ENCODE measurements around the gene NDUFA13.

NDUFA13 gene

DNA sequence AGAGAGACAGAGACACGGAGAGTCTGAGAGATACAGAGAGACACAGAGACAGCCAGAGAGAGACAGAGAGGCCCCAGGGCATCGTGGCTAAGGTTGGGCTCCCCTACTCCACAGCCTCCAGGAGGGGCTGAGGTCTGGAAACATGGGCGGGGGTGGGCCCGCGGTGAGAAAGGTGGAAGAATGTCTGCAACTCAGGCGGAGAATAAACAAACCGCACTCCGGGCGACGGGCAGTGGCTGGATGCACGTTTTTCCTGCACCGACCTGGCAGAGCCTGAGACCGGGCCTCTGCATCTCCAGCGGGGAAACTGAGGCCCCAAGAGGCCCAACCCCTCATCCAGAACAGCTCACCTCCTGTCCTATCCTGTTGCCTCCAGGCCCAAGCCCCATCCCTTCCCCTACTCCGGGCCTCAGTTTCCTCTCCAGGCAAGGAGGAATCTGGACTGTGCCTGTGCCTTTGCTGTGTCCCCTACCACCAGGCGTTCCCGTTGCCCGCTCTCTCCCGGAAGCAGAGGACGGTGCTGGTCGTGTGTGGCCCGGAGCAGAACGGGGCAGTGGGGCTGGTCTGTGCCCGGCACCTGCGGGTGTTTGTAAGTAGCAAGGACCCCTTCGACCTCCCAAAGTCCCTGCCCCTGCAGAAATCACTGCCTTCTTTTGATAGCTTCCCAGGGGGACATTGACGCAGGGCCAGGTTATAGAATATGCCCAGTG lies 18.7 kb downstream of the NDUFA13 start:
- DNase-seq, result no peak

- no peak for DNase-seq
Measured at GRCh38 chr19:19535311-19536191, 19.5 kb downstream of the NDUFA13 start.

GRCh38 chr19:19537075-19538048 lies 21.3 kb downstream of the NDUFA13 start:
- DNase-seq, result no peak

GRCh38 chr19:19538061-19538784 lies 22.2 kb downstream of the NDUFA13 start, which contains the start of gene CILP2:
TSS of gene CILP2 (plus strand) at chr19:19538265. CDS start at chr19:19538350, 85 bp downstream.
- DNase-seq, result peak; percentile 60

DNA sequence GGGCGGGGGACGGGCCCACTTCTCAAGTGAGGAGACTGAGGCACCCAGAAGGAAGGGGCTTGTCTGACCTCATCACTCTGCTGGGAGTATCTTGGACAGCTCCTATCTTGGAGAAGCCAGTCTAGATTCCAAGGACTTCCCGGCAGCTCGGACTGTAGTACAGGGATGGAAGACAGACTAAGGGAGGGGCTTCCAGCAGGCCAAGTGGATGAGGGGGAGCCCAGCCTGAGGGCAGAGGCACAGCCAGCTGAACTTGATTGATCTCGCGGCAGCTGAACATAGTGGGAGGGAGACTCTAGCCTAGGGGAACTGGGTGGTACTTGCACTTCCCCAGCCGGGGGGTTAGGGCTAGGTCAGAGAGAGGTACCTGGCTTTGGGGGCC lies 22.8 kb downstream of the NDUFA13 start:
- no peak for DNase-seq

DNA sequence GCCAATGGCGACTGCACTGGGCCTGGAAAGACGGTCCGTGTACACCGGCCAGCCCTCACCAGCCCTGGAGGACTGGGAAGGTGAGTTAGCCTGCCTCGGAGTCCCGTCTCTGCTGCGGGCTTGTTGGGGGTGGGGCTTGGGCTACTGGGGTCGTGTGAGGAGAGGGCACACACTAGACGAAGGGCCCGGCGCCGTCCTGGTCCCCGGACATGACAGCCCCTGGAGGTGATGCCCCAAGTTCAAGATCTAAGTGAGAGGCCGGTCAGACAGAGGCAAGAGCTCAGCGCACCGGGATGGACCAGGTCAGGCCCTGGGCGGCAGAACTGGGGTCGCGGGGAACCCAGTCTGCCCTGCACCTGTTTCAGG lies 23.7 kb downstream of the NDUFA13 start:
- DNase-seq, result no peak

DNA sequence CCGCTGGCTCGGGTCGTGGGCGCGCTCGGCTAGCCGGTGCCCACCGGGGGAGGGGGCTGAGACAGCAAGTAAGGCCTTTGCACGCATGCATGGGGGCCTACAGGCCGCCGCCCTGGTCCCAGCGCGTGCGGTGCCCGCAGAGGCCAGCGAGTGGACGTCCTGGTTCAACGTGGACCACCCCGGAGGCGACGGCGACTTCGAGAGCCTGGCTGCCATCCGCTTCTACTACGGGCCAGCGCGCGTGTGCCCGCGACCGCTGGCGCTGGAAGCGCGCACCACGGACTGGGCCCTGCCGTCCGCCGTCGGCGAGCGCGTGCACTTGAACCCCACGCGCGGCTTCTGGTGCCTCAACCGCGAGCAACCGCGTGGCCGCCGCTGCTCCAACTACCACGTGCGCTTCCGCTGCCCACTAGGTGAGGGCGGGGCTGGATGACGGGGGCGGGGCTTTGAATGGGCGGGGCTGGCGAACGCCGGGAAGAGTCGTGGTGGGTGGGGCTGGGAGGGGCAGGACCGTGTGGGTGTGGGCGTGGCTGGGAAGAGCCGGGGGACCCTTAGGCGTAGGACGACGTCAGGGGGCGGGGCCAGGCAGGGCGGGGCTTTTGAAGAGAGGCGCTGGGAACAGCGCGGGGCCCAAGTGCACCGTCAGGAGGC lies 24.2 kb downstream of the NDUFA13 start:
- DNase-seq, result peak; percentile 60

DNA sequence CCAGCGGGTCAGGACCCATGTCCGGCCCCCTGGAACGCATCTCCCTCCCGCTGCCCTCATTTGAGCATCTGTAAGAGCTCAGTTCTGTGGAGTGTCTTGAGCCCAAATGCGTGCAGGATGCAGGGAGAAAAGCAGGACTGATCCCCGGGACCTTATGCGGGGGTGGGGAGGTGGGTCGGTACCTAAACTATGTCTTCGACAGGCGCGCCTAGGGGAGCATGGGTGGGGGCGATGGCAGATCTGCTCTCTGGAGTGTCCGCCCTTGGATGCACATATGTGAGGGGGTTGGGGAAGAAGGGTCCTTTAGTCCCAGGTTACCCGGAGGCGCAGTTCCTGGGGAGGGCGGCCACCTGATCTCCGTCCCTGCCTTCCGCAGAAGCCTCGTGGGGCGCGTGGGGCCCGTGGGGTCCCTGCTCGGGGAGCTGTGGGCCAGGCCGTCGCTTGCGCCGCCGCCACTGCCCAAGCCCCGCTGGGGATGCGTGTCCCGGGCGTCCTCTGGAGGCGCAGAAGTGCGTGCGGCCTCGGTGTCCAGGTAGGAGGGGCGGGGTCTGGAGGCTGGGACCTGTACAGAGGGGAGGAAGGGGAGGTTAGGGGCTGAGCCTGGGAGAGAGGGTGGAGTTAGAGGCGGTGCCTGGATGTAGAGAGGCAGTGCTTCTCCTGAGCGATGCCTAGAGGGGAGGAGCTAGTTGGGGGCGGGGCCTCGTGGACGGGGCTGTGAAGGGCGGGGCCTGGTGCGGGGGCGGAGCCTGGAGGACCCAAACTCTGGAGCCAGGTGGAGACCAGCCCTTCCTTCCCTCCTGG lies 24.9 kb downstream of the NDUFA13 start:
- peak; percentile 77 for DNase-seq

DNA sequence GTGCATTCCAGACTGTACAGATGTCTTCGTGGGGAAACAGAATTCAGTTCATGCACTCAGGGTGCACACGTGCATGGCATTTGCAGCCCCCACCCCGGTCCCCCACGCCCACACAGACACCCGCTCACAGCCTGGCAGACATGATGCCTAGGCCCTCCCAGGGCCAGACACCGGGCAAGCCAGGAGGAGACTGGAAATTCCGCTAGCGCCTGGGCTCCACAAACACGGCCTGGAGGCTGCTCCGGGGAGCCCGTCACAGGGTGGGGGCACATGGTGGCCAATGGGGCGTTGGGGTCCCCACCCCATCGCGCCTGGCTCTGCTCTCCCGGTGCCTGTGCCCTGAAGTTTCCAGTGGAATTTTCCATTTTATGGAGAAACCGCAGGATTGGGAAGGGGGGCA lies 25.6 kb downstream of the NDUFA13 start:
- DNase-seq, result no peak

- DNase-seq, result no peak
Measured at GRCh38 chr19:19542507-19542906, 26.5 kb downstream of the NDUFA13 start.

DNA sequence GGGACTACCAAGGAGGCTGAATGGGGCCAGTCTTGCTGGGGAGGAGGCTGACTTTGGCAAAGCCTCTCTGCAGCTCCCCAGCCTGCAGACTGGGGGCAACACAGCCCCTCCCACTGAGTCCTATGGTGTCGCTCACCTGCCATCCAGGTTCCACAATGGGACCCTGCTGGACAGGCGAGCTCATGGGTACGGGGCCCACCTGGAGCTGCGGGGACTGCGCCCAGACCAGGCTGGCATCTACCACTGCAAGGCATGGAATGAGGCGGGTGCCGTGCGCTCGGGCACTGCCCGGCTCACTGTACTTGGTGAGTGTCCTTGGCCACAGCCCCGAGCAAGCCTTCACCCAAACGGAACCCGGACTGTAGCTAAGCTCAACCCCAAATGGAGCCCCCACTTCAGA lies 27.1 kb downstream of the NDUFA13 start:
- DNase-seq, result no peak

- DNase-seq, result no peak
Measured at GRCh38 chr19:19543640-19544039, 27.6 kb downstream of the NDUFA13 start.

DNA sequence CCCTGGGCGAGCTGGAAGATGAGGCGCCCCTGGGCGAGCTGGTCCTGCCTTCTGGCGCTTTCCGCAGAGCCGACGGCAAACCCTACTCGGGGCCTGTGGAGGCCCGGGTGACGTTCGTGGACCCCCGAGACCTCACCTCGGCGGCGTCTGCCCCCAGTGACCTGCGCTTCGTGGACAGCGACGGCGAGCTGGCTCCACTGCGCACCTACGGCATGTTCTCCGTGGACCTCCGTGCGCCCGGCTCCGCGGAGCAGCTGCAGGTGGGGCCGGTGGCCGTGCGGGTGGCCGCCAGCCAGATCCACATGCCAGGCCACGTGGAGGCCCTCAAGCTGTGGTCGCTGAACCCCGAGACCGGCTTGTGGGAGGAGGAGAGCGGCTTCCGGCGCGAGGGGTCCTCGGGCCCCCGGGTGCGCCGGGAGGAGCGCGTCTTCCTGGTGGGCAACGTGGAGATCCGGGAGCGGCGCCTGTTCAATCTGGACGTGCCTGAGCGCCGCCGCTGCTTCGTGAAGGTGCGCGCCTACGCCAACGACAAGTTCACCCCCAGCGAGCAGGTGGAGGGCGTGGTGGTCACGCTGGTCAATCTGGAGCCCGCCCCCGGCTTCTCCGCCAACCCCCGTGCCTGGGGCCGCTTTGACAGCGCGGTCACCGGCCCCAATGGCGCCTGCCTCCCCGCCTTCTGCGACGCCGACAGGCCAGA lies 28.4 kb downstream of the NDUFA13 start:
- DNase-seq, result no peak

GRCh38 chr19:19544954-19545591 lies 29.0 kb downstream of the NDUFA13 start:
- DNase-seq, result no peak

DNA sequence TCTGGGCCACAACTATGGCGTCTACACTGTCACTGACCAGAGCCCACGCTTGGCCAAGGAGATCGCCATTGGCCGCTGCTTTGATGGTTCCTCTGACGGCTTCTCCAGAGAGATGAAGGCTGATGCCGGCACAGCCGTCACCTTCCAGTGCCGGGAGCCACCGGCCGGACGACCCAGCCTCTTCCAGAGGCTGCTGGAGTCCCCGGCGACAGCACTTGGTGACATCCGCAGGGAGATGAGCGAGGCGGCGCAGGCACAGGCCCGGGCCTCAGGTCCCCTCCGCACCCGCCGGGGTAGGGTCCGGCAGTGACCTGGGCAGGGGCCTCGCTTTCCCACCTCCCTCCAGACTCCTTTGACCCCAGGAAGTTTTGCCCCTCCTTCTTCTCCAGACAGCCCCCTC lies 29.7 kb downstream of the NDUFA13 start:
- no peak for DNase-seq

DNA sequence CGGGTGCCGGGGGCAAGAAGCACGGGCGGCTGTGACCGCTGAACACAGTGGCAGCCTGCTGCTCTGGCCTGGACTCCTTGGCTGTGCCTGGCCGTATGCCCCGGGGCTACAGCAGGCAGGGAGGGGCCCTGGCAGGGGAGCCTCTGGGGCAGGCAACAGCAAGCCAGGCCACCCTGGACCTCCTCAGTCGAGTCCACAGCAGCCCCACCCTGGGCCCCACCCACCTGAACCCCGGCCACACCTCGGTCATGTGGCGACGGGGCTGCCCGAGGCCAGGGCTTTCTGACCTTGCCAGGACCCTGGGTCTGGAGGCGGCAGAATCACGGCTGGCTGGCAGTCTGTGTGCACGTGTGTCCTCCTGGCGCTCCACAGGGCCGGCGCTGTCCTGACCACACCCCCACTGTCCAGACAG lies 30.7 kb downstream of the NDUFA13 start:
- DNase-seq, result no peak

GRCh38 chr19:19547674-19548336 lies 31.8 kb downstream of the NDUFA13 start:
- DNase-seq, result no peak

DNA sequence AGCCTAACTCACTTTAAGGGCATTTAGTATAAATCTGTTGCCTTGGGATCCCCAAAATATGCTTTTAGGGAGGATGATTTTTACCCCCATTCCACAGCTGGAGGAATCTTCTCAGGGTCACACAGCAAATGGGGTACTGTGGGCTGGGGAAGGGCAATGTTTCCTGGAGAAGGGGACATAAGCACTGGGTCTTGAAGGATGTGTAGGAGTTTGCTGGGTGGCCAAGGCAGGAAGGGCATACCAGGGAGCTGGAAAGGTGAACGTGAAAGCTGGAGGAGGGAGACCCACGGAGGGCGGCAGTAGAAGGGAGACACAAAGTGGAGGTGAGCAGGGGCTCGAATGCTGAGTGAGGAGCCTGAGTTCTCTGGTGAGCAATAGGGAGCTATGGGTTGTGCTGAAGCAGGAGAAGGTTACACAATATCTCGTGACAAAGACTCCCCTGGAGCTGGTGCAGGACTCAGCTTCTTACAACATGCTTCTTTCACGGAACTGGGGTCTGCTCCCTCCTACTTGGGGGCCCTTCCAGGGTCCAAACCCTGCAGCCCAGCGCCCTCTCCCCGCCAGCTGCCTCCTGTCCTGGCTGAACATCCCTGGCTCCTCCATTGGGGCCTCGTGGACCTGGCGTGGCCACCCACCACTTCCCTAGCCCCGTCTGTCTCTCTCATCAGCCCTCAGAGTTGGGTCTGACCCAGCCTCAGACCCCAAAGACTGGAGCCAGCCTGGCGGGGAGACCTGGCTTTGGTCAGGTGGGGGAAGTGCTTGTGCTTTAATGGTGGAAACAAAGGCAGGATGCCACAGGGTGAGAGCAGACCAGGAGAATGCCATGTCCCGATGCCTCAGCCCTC lies 33.1 kb downstream of the NDUFA13 start:
- no peak for DNase-seq

Measured in activated CD4-positive, CD25-positive, alpha-beta regulatory T cell treated with anti-CD3 and anti-CD28 coated beads, Interleukin-2, amount 50 U/mL, for 72 hours (primary cell).